CD14-positive monocyte (primary cell): ENCODE measurements around the gene ST7. TPM values are rescaled to one million over a fixed set of nuclear protein-coding genes. Genes with fewer than 3 reads are reported as not detected.

ENCODE experiments used
- DNase-seq, 3 donors: peaks; one replicate each; pipeline ENCODE4 v3.0.0-alpha.2; 2011 to 2022
- H2AFZ ChIP-seq: 2 replicates; pipeline ENCODE4 v1.6.0; 2012; ENCODE audit warnings: mild to moderate bottlenecking, low read depth, low read length, inconsistent platforms; ENCODE audit not compliant: insufficient read depth, poor library complexity, severe bottlenecking
- H3K27ac ChIP-seq, 2 donors: 1 replicate in 1 of 2; 2 replicates in 1 of 2; pipeline ENCODE4 v1.5.1; 2012 to 2013; ENCODE audit warnings: low read length in 2 of 2, control low read depth in 1 of 2, inconsistent platforms in 1 of 2, low read depth in 1 of 2, mild to moderate bottlenecking in 1 of 2
- H3K27me3 ChIP-seq, 2 donors: one replicate each; pipeline versions ENCODE4 v1.6.0 to v1.6.1; 2011 to 2013; ENCODE audit warnings: low read length in 2 of 2; ENCODE audit not compliant: control insufficient read depth in 2 of 2, insufficient read depth in 2 of 2
- H3K36me3 ChIP-seq, 2 donors: replicated peaks in 1 of 2; 1 replicate in 1 of 2; 2 replicates in 1 of 2; pipeline versions ENCODE4 v1.5.1 to v1.6.1; 2012 to 2013; ENCODE audit warnings: low read length in 2 of 2, control low read depth in 1 of 2, inconsistent platforms in 1 of 2, mild to moderate bottlenecking in 1 of 2; ENCODE audit not compliant: insufficient read depth in 2 of 2, control insufficient read depth in 1 of 2
- H3K4me1 ChIP-seq, 2 donors: 1 replicate in 1 of 2; 2 replicates in 1 of 2; pipeline versions ENCODE4 v1.5.1 to v1.6.1; 2012 to 2013; ENCODE audit warnings: low read length in 2 of 2, control low read depth in 1 of 2, inconsistent platforms in 1 of 2, mild to moderate bottlenecking in 1 of 2, moderate library complexity in 1 of 2; ENCODE audit not compliant: insufficient read depth in 2 of 2, control insufficient read depth in 1 of 2
- H3K4me2 ChIP-seq: replicated peaks from 2 replicates; pipeline ENCODE3; 2012; ENCODE audit warnings: low read length, moderate library complexity, mild to moderate bottlenecking; ENCODE audit not compliant: poor library complexity, severe bottlenecking; ENCODE audit errors: extremely low read depth
- H3K4me3 ChIP-seq, 3 experiments: fragments of 200-600 bp in 1 of 3; sonication (generic) in 1 of 3; replicated peaks in 1 of 3; 1 replicate in 2 of 3; 2 replicates in 1 of 3; pipeline ENCODE4 v1.5.1; 2011 to 2013; ENCODE audit warnings: low read length in 3 of 3, mild to moderate bottlenecking in 3 of 3, control low read depth in 2 of 3, low read depth in 2 of 3, inconsistent platforms in 1 of 3, moderate library complexity in 1 of 3
- H3K79me2 ChIP-seq: 2 replicates; pipeline ENCODE4 v1.6.0; 2012; ENCODE audit warnings: mild to moderate bottlenecking, control low read depth, inconsistent platforms, low read length, moderate library complexity; ENCODE audit not compliant: insufficient read depth
- H3K9ac ChIP-seq: 2 replicates; pipeline ENCODE4 v1.6.0; 2017; ENCODE audit warnings: low read length, mild to moderate bottlenecking; ENCODE audit not compliant: insufficient read depth, poor library complexity, severe bottlenecking
- H3K9me3 ChIP-seq, 2 donors: replicated peaks in 1 of 2; 1 replicate in 1 of 2; 2 replicates in 1 of 2; pipeline versions ENCODE4 v1.5.1 to v1.6.1; 2012 to 2013; ENCODE audit warnings: low read length in 2 of 2, control low read depth in 1 of 2; ENCODE audit not compliant: control insufficient read depth in 1 of 2, insufficient read depth in 1 of 2
- H4K20me1 ChIP-seq: 2 replicates; pipeline ENCODE4 v1.6.0; 2012; ENCODE audit warnings: mild to moderate bottlenecking, low read length, control low read depth, moderate library complexity; ENCODE audit not compliant: insufficient read depth
- H3K27ac Mint-ChIP-seq, 7 donors: one replicate each; pipeline ENCODE4 v1.8.0; 2020; ENCODE audit warnings: mild to moderate bottlenecking in 7 of 7, mixed read lengths in 7 of 7, moderate library complexity in 6 of 7, inconsistent platforms in 2 of 7
- H3K27me3 Mint-ChIP-seq, 3 donors: one replicate each; pipeline ENCODE4 v1.8.0; 2021 to 2022; ENCODE audit warnings: low read depth in 3 of 3, mild to moderate bottlenecking in 3 of 3, mixed read lengths in 3 of 3, moderate library complexity in 3 of 3, inconsistent platforms in 1 of 3
- H3K36me3 Mint-ChIP-seq, 2 donors: one replicate each; pipeline ENCODE4 v1.8.0; 2020; ENCODE audit warnings: mixed read lengths in 2 of 2, inconsistent platforms in 1 of 2, mild to moderate bottlenecking in 1 of 2
- H3K4me1 Mint-ChIP-seq: one replicate; pipeline ENCODE4 v1.8.0; 2020; ENCODE audit warnings: mild to moderate bottlenecking, mixed read lengths
- H3K4me3 Mint-ChIP-seq, 2 donors: one replicate each; pipeline ENCODE4 v1.8.0; 2020; ENCODE audit warnings: mild to moderate bottlenecking in 2 of 2, mixed read lengths in 2 of 2, moderate library complexity in 1 of 2
- H3K9me3 Mint-ChIP-seq, 7 donors: one replicate each; pipeline ENCODE4 v1.8.0; 2020 to 2022; ENCODE audit warnings: mixed read lengths in 7 of 7, mild to moderate bottlenecking in 6 of 7, moderate library complexity in 6 of 7, inconsistent platforms in 2 of 7
- CTCF ChIP-seq: fragments of 200-600 bp; IDR thresholded peaks from one replicate; pipeline ENCODE4 v1.8.0; 2022; ENCODE audit warnings: antibody characterized with exemption, mild to moderate bottlenecking
- WGBS: methylation state at CpG from one replicate; pipeline ENCODE4 v1.1.5; 2013; ENCODE audit warnings: missing lambda C conversion rate; ENCODE audit not compliant: insufficient coverage; 5-methylcytosine and 5-hydroxymethylcytosine counted together
- intact Hi-C, 2 donors: fragments of 100-400 bp; cut with micrococcal nuclease; formaldehyde crosslinking; loops; one replicate each; pipeline versions ENCODE4 v1.15.0 to v1.15.1; 2023
- polyA plus RNA-seq, 3 donors: library from polyadenylated mRNA; depleted of rRNA in 1 of 3; unstranded in 2 of 3; stranded (reverse) in 1 of 3; fragments of 300-500 nt in 2 of 3; fragments of >200 nt in 1 of 3; fragmentation: Illumina TruSeq in 2 of 3; gene quantifications; 1 replicate in 2 of 3; 2 replicates in 1 of 3; pipeline ENCODE4 v1.2.3, GENCODE V29; 2012 to 2021

The ST7 gene
- polyA plus RNA-seq, 3 donors = 3.6 to 5.5 (median 4.1) TPM

GRCh38 chr7:117219485-117219884 is 266.2 kb downstream of the ST7 start:
- Histone ChIP-seq H3K79me2 (no peaks in the 10 kb centered on the region), H3K9me3 (no peaks in the 10 kb centered on the region), H3K9ac (no peak overlapping the region), H3K4me3 (no peak overlapping the region), H3K27ac (no peak overlapping the region), H4K20me1 (no peaks in the 10 kb centered on the region), H3K27me3 (no peaks in the 10 kb centered on the region), H2AFZ (no peak overlapping the region), H3K4me1 (no peaks in the 10 kb centered on the region), H3K4me2 (no peak overlapping the region), H3K36me3 (peaks cover 0 to 2% of the 10 kb centered on the region in 2 donors)
- WGBS = 91% methylated on average over 7 of the region's 8 CpGs
- Mint-ChIP-seq H3K9me3 (no peaks in the 10 kb centered on the region), H3K4me1 (no peaks in the 10 kb centered on the region), H3K36me3 (peaks cover 22 to 24% of the 10 kb centered on the region in 2 donors), H3K4me3 (no peak overlapping the region), H3K27ac (no peak overlapping the region), H3K27me3 (peaks cover 0 to 1% (median 0%) of the 10 kb centered on the region in 3 donors)
- TF ChIP-seq CTCF = no peak
- no peak for DNase-seq
- intact Hi-C loops = no loop called here

- Histone ChIP-seq H3K4me3 (no peak overlapping the region), H3K27me3 (no peaks in the 10 kb centered on the region), H2AFZ (no peak overlapping the region), H3K9ac (no peak overlapping the region), H3K36me3 (peaks cover 0 to 2% of the 10 kb centered on the region in 2 donors), H3K9me3 (no peaks in the 10 kb centered on the region), H3K4me2 (no peak overlapping the region), H3K27ac (no peak overlapping the region), H4K20me1 (no peaks in the 10 kb centered on the region), H3K79me2 (no peaks in the 10 kb centered on the region), H3K4me1 (no peaks in the 10 kb centered on the region)
- no CpG with 5 or more reads among the region's 5 CpGs for WGBS
- Mint-ChIP-seq H3K27me3 (peaks cover 0 to 1% (median 0%) of the 10 kb centered on the region in 3 donors), H3K4me1 (no peaks in the 10 kb centered on the region), H3K9me3 (no peaks in the 10 kb centered on the region), H3K36me3 (peaks cover 21 to 22% of the 10 kb centered on the region in 2 donors), H3K4me3 (no peak overlapping the region), H3K27ac (no peak overlapping the region)
- DNase-seq = no peak
- TF ChIP-seq CTCF = no peak
- intact Hi-C loops = no loop called here
Measured at GRCh38 chr7:117220836-117221235, 267.5 kb downstream of the ST7 start.
